ENCODE data around the gene IGF2BP2.
"Not testable (repeated sequence)": the region's sequence is repeated elsewhere in the genome, so short reads cannot be mapped to it uniquely, and the experiment has no call there.

Gene IGF2BP2

DNA sequence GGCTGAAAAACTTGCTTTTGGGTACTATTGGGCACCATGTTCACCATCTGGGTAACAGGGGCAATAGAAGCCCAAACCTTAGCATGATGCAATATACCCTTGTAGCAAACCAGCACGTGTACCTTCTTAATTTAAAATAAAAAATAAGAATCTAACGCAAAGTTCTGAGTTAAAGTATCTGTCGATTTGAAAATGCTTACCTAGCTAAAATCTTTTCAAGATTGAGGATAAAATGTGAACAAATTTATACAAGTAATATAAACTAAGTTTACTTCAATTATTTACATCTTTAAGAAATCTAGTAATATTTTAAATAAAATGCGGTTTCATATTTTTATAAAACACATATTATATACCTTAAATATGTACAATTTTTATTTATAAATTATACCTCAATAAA is 38.1 kb upstream of the IGF2BP2 start:
- no peak for DNase-seq (ENCODE audit: low spot score)
- no peak for TF ChIP-seq CTCF (IDR thresholded peaks at IDR 0.05; ENCODE audit: extremely low read depth, missing control alignments)

DNA sequence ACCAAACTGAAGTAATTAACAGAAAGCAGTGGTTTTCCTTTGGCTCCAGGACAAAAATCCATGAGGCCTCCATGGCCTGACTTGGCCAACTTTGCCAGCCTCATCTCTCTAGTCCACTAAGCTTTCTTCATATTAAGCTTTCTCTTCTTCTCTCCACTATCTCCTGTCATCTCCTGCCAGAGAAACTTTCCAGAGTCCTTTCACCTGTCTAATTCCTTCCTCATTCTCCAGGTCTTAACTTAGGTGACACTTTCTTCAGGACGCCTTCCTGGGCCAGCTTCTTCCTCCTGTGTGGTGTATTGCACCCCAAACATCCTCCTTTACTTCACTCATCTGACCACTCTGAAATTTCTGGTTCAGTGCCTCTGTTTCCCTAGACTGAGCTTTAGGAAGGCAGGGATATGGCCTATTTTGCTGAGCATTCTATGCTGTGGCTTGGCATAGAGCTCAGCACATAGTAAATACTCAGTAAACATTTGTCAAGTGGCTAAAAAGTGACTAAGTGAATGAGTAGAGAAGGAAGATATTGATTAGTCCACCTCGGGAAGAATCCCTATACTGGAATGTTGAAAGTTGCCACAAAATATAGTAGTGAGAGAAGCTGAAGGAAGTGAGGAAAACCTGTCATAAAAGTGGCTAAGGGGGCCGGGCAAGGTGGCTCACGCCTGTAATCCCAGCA is 34.6 kb upstream of the IGF2BP2 start:
- no peak for DNase-seq (ENCODE audit: low spot score)
- no peak for TF ChIP-seq CTCF (IDR thresholded peaks at IDR 0.05; ENCODE audit: extremely low read depth, missing control alignments)

GRCh38 chr3:185858502-185859225 is 33.8 kb upstream of the IGF2BP2 start:
- no peak for DNase-seq (ENCODE audit: low spot score)
- no peak for TF ChIP-seq CTCF (IDR thresholded peaks at IDR 0.05; ENCODE audit: extremely low read depth, missing control alignments)

- TF ChIP-seq CTCF (IDR thresholded peaks at IDR 0.05; ENCODE audit: extremely low read depth, missing control alignments), result no peak
- no peak for DNase-seq (ENCODE audit: low spot score)
Measured at GRCh38 chr3:185857208-185857607, 32.4 kb upstream of the IGF2BP2 start.

- no peak for TF ChIP-seq CTCF (IDR thresholded peaks at IDR 0.05; ENCODE audit: extremely low read depth, missing control alignments)
- DNase-seq (ENCODE audit: low spot score), result no peak
Measured at GRCh38 chr3:185856652-185857051, 31.8 kb upstream of the IGF2BP2 start.

DNA sequence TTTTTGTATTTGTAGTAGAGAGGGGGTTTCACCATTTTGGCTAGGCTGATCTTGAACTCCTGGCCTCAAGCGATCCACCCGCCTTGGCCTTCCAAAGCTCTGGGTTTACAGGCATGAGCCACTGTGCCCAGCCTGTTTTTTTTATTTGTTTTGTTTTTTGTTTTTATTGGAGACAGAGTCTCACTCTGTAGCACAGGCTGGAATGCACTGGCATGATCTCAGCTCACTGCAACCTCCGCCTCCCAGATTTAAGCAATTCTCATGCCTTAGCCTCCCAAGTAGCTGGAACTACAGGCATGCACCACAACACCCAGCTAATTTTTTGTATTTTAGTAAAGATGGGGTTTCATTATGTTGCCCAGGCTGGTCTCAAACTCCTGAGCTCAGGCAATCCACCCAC is 28.9 kb upstream of the IGF2BP2 start:
- not testable (repeated sequence) for DNase-seq (ENCODE audit: low spot score)

DNA sequence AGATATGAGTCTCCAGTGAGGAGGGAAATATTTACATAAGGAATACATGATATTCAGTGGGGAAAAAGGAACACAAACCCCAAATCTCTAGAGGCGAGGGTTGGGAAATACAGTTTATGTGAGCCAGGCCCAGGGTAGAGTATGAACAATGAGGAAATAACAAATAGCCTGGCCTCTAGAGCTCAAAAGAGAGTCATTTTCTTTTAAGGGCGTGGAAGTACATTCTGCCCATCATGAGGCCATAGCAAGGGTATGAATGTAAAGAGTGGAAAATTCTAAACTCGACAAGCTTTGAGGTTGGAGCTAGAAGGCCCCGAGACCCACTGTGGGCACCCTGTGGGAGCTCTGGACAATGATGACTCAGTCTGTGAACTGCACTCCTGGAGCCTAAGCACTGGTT is 27.8 kb upstream of the IGF2BP2 start:
- no peak for TF ChIP-seq CTCF (IDR thresholded peaks at IDR 0.05; ENCODE audit: extremely low read depth, missing control alignments)

DNA sequence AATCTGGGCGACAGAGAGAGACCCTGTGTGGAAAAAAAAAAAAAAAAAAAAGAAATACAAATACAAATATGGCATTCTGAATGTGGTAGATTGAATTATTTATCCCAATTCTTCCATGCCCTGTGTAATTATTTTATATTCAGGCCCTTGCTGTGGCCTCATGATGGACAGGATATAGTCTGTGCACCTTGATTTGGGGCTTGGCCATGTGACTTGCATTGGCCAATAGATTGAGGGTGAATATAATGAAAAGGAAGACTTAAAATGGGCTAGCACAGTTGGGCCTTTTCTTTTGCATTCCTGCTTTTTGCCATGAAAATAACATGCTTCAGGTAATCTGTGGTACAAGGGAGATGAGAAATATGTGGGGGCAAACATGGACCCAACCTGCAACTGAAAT is 27.1 kb upstream of the IGF2BP2 start:
- TF ChIP-seq CTCF (IDR thresholded peaks at IDR 0.05; ENCODE audit: extremely low read depth, missing control alignments), result no peak
- DNase-seq (ENCODE audit: low spot score), result no peak

More for the DNA sequence above, 27.8 kb upstream of the IGF2BP2 start:
- no peak for DNase-seq (ENCODE audit: low spot score)

All from GM20000 (cell line).